Skeletal muscle tissue (tissue), 4 donors: ENCODE results near the gene TXNDC17. TPM values are rescaled to one million over a fixed set of nuclear protein-coding genes. Genes with fewer than 3 reads are reported as not detected.

Source experiments
- H3K27ac ChIP-seq: one replicate; pipeline ENCODE4 v1.7.0; 2013; ENCODE audit warnings: mild to moderate bottlenecking, low read depth, low read length, inconsistent platforms
- H3K27me3 ChIP-seq, 3 donors: one replicate each; pipeline ENCODE4 v1.7.0; 2013; ENCODE audit warnings: low read length in 3 of 3; ENCODE audit not compliant: control insufficient read depth in 3 of 3, insufficient read depth in 3 of 3
- H3K36me3 ChIP-seq, 3 donors: one replicate each; pipeline ENCODE4 v1.7.0; 2013; ENCODE audit warnings: low read length in 3 of 3; ENCODE audit not compliant: control insufficient read depth in 3 of 3, insufficient read depth in 3 of 3
- H3K4me1 ChIP-seq, 3 donors: one replicate each; pipeline ENCODE4 v1.7.0; 2013; ENCODE audit warnings: low read length in 3 of 3, mild to moderate bottlenecking in 3 of 3; ENCODE audit not compliant: control insufficient read depth in 3 of 3, insufficient read depth in 3 of 3
- H3K4me3 ChIP-seq, 3 donors: one replicate each; pipeline ENCODE4 v1.7.0; 2013; ENCODE audit warnings: low read length in 3 of 3
- H3K9ac ChIP-seq, 3 donors: one replicate each; pipeline ENCODE4 v1.7.0; 2013; ENCODE audit warnings: low read length in 3 of 3, mild to moderate bottlenecking in 3 of 3, moderate library complexity in 2 of 3, low read depth in 1 of 3
- H3K9me3 ChIP-seq, 3 donors: one replicate each; pipeline ENCODE4 v1.7.0; 2013; ENCODE audit warnings: low read length in 3 of 3; ENCODE audit not compliant: control insufficient read depth in 3 of 3
- total RNA-seq: library from RNA; depleted of rRNA; stranded (reverse); fragments of >200 nt; gene quantifications from one replicate; pipeline ENCODE4 v1.2.3, GENCODE V29; 2014
- donor health status: Osteomylitis.

The TXNDC17 gene
- total RNA-seq, 1 donor from 2014 or later = 8.4 TPM

GRCh38 chr17:6677946-6678345 is 37.1 kb downstream of the TXNDC17 start:
- Histone ChIP-seq H3K4me1 (peaks cover 0 to 10% (median 3%) of the 10 kb centered on the region in 3 donors), H3K36me3 (no peaks in the 10 kb centered on the region), H3K27me3 (peaks cover 11 to 27% (median 27%) of the 10 kb centered on the region in 3 donors)

GRCh38 chr17:6679241-6679640 is 38.4 kb downstream of the TXNDC17 start:
- Histone ChIP-seq H3K9ac (no peak overlapping the region), H3K27me3 (peaks cover 15 to 33% (median 26%) of the 10 kb centered on the region in 3 donors), H3K27ac (no peak overlapping the region), H3K4me1 (peaks cover 0 to 10% (median 3%) of the 10 kb centered on the region in 3 donors), H3K36me3 (no peaks in the 10 kb centered on the region), H3K4me3 (no peak overlapping the region), H3K9me3 (no peaks in the 10 kb centered on the region)

More at GRCh38 chr17:6677946-6678345, 37.1 kb downstream of the TXNDC17 start:
- Histone ChIP-seq H3K4me3 (no peak overlapping the region), H3K9ac (no peak overlapping the region), H3K9me3 (no peaks in the 10 kb centered on the region), H3K27ac (no peak overlapping the region)

- Histone ChIP-seq H3K4me1 (peaks cover 0 to 10% (median 3%) of the 10 kb centered on the region in 3 donors), H3K27me3 (peaks cover 22 to 42% (median 37%) of the 10 kb centered on the region in 3 donors), H3K9me3 (no peaks in the 10 kb centered on the region), H3K27ac (no peak overlapping the region), H3K4me3 (no peak overlapping the region), H3K9ac (no peak overlapping the region), H3K36me3 (no peaks in the 10 kb centered on the region)
These were observed 40.3 kb downstream of the TXNDC17 start for GRCh38 chr17:6681176-6681575.

GRCh38 chr17:6681671-6682070 is 40.8 kb downstream of the TXNDC17 start:
- no peak overlapping the region for H3K9ac ChIP-seq
- no peaks in the 10 kb centered on the region for H3K36me3 ChIP-seq
- H3K27me3 ChIP-seq = peaks cover 22 to 42% (median 36%) of the 10 kb centered on the region in 3 donors
- H3K4me1 ChIP-seq = peaks cover 0 to 10% (median 3%) of the 10 kb centered on the region in 3 donors
- H3K9me3 ChIP-seq = no peaks in the 10 kb centered on the region
- no peak overlapping the region for H3K27ac ChIP-seq
- no peak overlapping the region for H3K4me3 ChIP-seq

GRCh38 chr17:6682339-6682738 is 41.5 kb downstream of the TXNDC17 start:
- H3K27ac ChIP-seq = no peak overlapping the region
- no peak overlapping the region for H3K9ac ChIP-seq
- peaks cover 22 to 42% (median 38%) of the 10 kb centered on the region in 3 donors for H3K27me3 ChIP-seq
- H3K4me3 ChIP-seq = no peak overlapping the region
- peaks cover 0 to 5% (median 0%) of the 10 kb centered on the region in 3 donors for H3K4me1 ChIP-seq
- H3K36me3 ChIP-seq = no peaks in the 10 kb centered on the region
- no peaks in the 10 kb centered on the region for H3K9me3 ChIP-seq

GRCh38 chr17:6683081-6683684 is 42.3 kb downstream of the TXNDC17 start:
- Histone ChIP-seq H3K9me3 (no peaks in the 10 kb centered on the region), H3K4me1 (no peaks in the 10 kb centered on the region), H3K36me3 (no peaks in the 10 kb centered on the region), H3K9ac (no peak overlapping the region), H3K27ac (no peak overlapping the region), H3K27me3 (peaks cover 18 to 40% (median 32%) of the 10 kb centered on the region in 3 donors), H3K4me3 (no peak overlapping the region)

GRCh38 chr17:6683730-6684459 is 43.0 kb downstream of the TXNDC17 start:
- Histone ChIP-seq H3K36me3 (no peaks in the 10 kb centered on the region), H3K4me3 (no peak overlapping the region), H3K9ac (no peak overlapping the region), H3K27ac (no peak overlapping the region), H3K9me3 (no peaks in the 10 kb centered on the region), H3K27me3 (peaks cover 11 to 33% (median 25%) of the 10 kb centered on the region in 3 donors), H3K4me1 (no peaks in the 10 kb centered on the region)

- Histone ChIP-seq H3K27me3 (peaks cover 11 to 31% (median 21%) of the 10 kb centered on the region in 3 donors), H3K9ac (no peak overlapping the region), H3K4me1 (no peaks in the 10 kb centered on the region), H3K36me3 (no peaks in the 10 kb centered on the region), H3K27ac (no peak overlapping the region), H3K4me3 (no peak overlapping the region), H3K9me3 (no peaks in the 10 kb centered on the region)
These were observed 43.6 kb downstream of the TXNDC17 start for GRCh38 chr17:6684460-6684783.

GRCh38 chr17:6684881-6685767 is 44.3 kb downstream of the TXNDC17 start:
- H3K4me1 ChIP-seq = no peaks in the 10 kb centered on the region
- no peak overlapping the region for H3K4me3 ChIP-seq
- H3K36me3 ChIP-seq = no peaks in the 10 kb centered on the region
- no peak overlapping the region for H3K9ac ChIP-seq
- no peak overlapping the region for H3K27ac ChIP-seq
- no peaks in the 10 kb centered on the region for H3K9me3 ChIP-seq
- peaks cover 11 to 31% (median 21%) of the 10 kb centered on the region in 3 donors for H3K27me3 ChIP-seq
